Body of pancreas (tissue), 4 donors: ENCODE data around the gene YJU2. TPM values are rescaled to one million over a fixed set of nuclear protein-coding genes. Genes with fewer than 3 reads are reported as not detected.

Experiments used
- ATAC-seq: fragments of 150-250 bp; one replicate; pipeline ENCODE4 v1.9.1; 2016
- DNase-seq, 4 donors: peaks; one replicate each; pipeline ENCODE4 v3.0.0-alpha.2; 2019
- H3K27ac ChIP-seq, 4 donors: fragments of 200-600 bp; sonication (generic); 1 replicate in 3 of 4; 2 replicates in 1 of 4; pipeline versions ENCODE4 v1.5.1 to v1.6.1; 2016 to 2019; ENCODE audit warnings: mild to moderate bottlenecking in 1 of 4, mixed read lengths in 1 of 4, moderate library complexity in 1 of 4
- H3K27me3 ChIP-seq, 2 donors: fragments of 200-600 bp; sonication (generic); one replicate each; pipeline ENCODE4 v1.6.0; 2016; ENCODE audit warnings: mild to moderate bottlenecking in 1 of 2
- H3K36me3 ChIP-seq, 2 donors: fragments of 200-600 bp; sonication (generic); replicated peaks in 1 of 2; 2 replicates each; pipeline ENCODE4 v1.5.1; 2016; ENCODE audit warnings: low read depth in 2 of 2; ENCODE audit not compliant: insufficient read depth in 1 of 2
- H3K4me1 ChIP-seq: fragments of 200-600 bp; sonication (generic); one replicate; pipeline ENCODE4 v1.6.0; 2016
- H3K4me3 ChIP-seq, 2 donors: fragments of 200-600 bp; sonication (generic); 1 replicate in 1 of 2; 2 replicates in 1 of 2; pipeline ENCODE4 v1.5.1; 2016 to 2019
- H3K9me3 ChIP-seq, 3 donors: fragments of 200-600 bp; sonication (generic); 1 replicate in 2 of 3; 2 replicates in 1 of 3; pipeline ENCODE4 v1.5.1; 2016
- POLR2A ChIP-seq, 3 donors: fragments of 450-650 bp; IDR thresholded peaks; one replicate each; pipeline ENCODE4 v1.6.1; 2016; ENCODE audit warnings: antibody characterized with exemption in 3 of 3, mild to moderate bottlenecking in 2 of 3
- WGBS, 2 donors: methylation state at CpG; one replicate each; pipeline ENCODE4 v1.1.5; 2017; 5-methylcytosine and 5-hydroxymethylcytosine counted together
- intact Hi-C: fragments of 100-400 bp; cut with DNase I; formaldehyde crosslinking; loops from one replicate; pipeline ENCODE4 v1.15.1; 2023
- total RNA-seq, 2 donors: library from RNA; depleted of rRNA; stranded (reverse); fragments of >200 nt; gene quantifications; one replicate each; pipeline ENCODE4 v1.1.0, GENCODE V29; 2016
- TF ChIP-seq, protein P1 (sequence below), 7 experiments: fragments of 450-650 bp in 4 of 7; fragments of 200-600 bp in 3 of 7; sonication (generic) in 3 of 7; IDR thresholded peaks; one replicate each; pipeline ENCODE4 v1.5.1; 2016 to 2019; ENCODE audit warnings: antibody characterized with exemption in 7 of 7

YJU2 gene
- total RNA-seq, 2 donors from 2014 or later, result 15.5 to 20.2 TPM

GRCh38 chr19:4318460-4318859, 71.6 kb downstream of the YJU2 start:
- H3K36me3 ChIP-seq, result no peaks in the 10 kb centered on the region
- DNase-seq (no peak), ATAC-seq (no peak)
- intact Hi-C loops, result no loop called here
- TF ChIP-seq, protein P1, sequence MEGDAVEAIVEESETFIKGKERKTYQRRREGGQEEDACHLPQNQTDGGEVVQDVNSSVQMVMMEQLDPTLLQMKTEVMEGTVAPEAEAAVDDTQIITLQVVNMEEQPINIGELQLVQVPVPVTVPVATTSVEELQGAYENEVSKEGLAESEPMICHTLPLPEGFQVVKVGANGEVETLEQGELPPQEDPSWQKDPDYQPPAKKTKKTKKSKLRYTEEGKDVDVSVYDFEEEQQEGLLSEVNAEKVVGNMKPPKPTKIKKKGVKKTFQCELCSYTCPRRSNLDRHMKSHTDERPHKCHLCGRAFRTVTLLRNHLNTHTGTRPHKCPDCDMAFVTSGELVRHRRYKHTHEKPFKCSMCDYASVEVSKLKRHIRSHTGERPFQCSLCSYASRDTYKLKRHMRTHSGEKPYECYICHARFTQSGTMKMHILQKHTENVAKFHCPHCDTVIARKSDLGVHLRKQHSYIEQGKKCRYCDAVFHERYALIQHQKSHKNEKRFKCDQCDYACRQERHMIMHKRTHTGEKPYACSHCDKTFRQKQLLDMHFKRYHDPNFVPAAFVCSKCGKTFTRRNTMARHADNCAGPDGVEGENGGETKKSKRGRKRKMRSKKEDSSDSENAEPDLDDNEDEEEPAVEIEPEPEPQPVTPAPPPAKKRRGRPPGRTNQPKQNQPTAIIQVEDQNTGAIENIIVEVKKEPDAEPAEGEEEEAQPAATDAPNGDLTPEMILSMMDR (IDR thresholded peaks at IDR 0.05), result no peak
- no peak for TF ChIP-seq POLR2A (IDR thresholded peaks at IDR 0.05)
- H3K9me3 ChIP-seq, result no peaks in the 10 kb centered on the region
- no peaks in the 10 kb centered on the region for H3K27me3 ChIP-seq
- WGBS, 2 donors, result 86 to 87% methylated on average over 7 of the region's 7 CpGs
- no peaks in the 10 kb centered on the region for H3K4me1 ChIP-seq
- H3K27ac ChIP-seq, result no peak overlapping the region
- no peak overlapping the region for H3K4me3 ChIP-seq

Other genes with a start within 250 kb of the YJU2 start
- 10 to 100 TPM; 12.7 to 17.1 TPM for gene PIAS4, start 239.3 kb upstream of the YJU2 start, total RNA-seq
- gene ZBTB7A, start 180.2 kb upstream of the YJU2 start, total RNA-seq, result 10 to 100 TPM; 30.9 to 31.3 TPM
- 10 to 100 TPM; 56.8 to 92.0 TPM for gene MAP2K2, start 123.0 kb upstream of the YJU2 start, total RNA-seq
- gene CREB3L3, start 93.4 kb upstream of the YJU2 start, total RNA-seq, result under 1 TPM in 1 of 2 donors, not detected in 1; 0.52 TPM
- gene SIRT6, start 64.5 kb upstream of the YJU2 start, total RNA-seq, result 10 to 100 TPM; 13.2 to 54.1 TPM
- 1 to 10 TPM; 2.1 to 3.6 TPM for gene ANKRD24, start 64.4 kb upstream of the YJU2 start, total RNA-seq
- gene EBI3, start 17.6 kb upstream of the YJU2 start, total RNA-seq, result 10 to 100 TPM in 1 of 2 donors, under 1 TPM in 1; 0.99 to 27.5 TPM
- not detected for gene SHD, start 32.2 kb downstream of the YJU2 start, total RNA-seq
- gene TMIGD2, start 55.3 kb downstream of the YJU2 start, total RNA-seq, result not detected
- gene FSD1, start 57.5 kb downstream of the YJU2 start, total RNA-seq, result not detected
- 10 to 100 TPM; 17.9 to 31.0 TPM for gene STAP2, start 91.7 kb downstream of the YJU2 start, total RNA-seq
- gene MPND, start 96.5 kb downstream of the YJU2 start, total RNA-seq, result 1 to 10 TPM in 1 of 2 donors, under 1 TPM in 1; 0.99 to 7.5 TPM
- gene SH3GL1, start 153.5 kb downstream of the YJU2 start, total RNA-seq, result 10 to 100 TPM; 20.4 to 22.6 TPM
- gene CHAF1A, start 155.6 kb downstream of the YJU2 start, total RNA-seq, result 1 to 10 TPM; 3.4 to 6.3 TPM
- 100 to 1,000 TPM in 1 of 2 donors, 10 to 100 TPM in 1; 64.6 to 107 TPM for gene UBXN6, start 210.7 kb downstream of the YJU2 start, total RNA-seq
- gene HDGFL2, start 225.2 kb downstream of the YJU2 start, total RNA-seq, result 10 to 100 TPM; 24.9 to 33.6 TPM